OCI-LY7 (cell line): Measurements from ENCODE around the gene AS3MT. TPM values are rescaled to one million over a fixed set of nuclear protein-coding genes. Genes with fewer than 3 reads are reported as not detected.

ENCODE experiments used
- BruUV-seq: library from RNA; stranded (reverse); fragments of 400-500 nt; replicated peaks from 2 replicates; lab custom pipeline; 2021; lab: Mats Ljungman, UMichigan
- CTCF ChIA-PET: fragments of 300-600 bp; sonication (Branson Sonifier 250); formaldehyde crosslinking; loops from one replicate; lab custom pipeline; 2022; ENCODE audit warnings: antibody characterized with exemption; ENCODE audit not compliant: unreplicated experiment; lab: Charles Lee
- POLR2A ChIA-PET: fragments of 300-600 bp; sonication (Branson Sonifier 250); formaldehyde crosslinking; loops from one replicate; lab custom pipeline; 2022; ENCODE audit warnings: antibody characterized with exemption; lab: Charles Lee
- DNase-seq: peaks from one replicate; pipeline ENCODE4 v3.0.0-alpha.2; 2015; ENCODE audit warnings: low spot score
- H2AFZ ChIP-seq: fragments of 200-600 bp; sonication (generic), shearing (Covaris generic); 2 replicates; pipeline ENCODE4 v1.6.1; 2014; ENCODE audit warnings: mild to moderate bottlenecking, antibody characterized with exemption, low read length, moderate library complexity
- H3K27ac ChIP-seq: fragments of 200-600 bp; sonication (generic); 2 replicates; pipeline ENCODE4 v1.5.1; 2014; ENCODE audit warnings: mixed run types, low read depth, mild to moderate bottlenecking, moderate library complexity, low read length, inconsistent platforms; ENCODE audit not compliant: poor library complexity, severe bottlenecking
- H3K36me3 ChIP-seq: fragments of 200-600 bp; sonication (generic); 2 replicates; pipeline ENCODE4 v1.6.1; 2014; ENCODE audit warnings: mild to moderate bottlenecking, antibody characterized with exemption, low read length, moderate library complexity, mixed read lengths; ENCODE audit not compliant: insufficient read depth
- H3K4me1 ChIP-seq: fragments of 200-600 bp; sonication (generic); 2 replicates; pipeline ENCODE4 v1.5.1; 2014; ENCODE audit warnings: mild to moderate bottlenecking, low read length; ENCODE audit not compliant: insufficient read depth, poor library complexity, severe bottlenecking
- H3K4me2 ChIP-seq: fragments of 200-600 bp; sonication (generic); 2 replicates; pipeline ENCODE4 v1.6.1; 2014; ENCODE audit warnings: mild to moderate bottlenecking, low read length
- H3K4me3 ChIP-seq: fragments of 200-600 bp; sonication (generic); 2 replicates; pipeline ENCODE4 v1.5.1; 2014; ENCODE audit warnings: mild to moderate bottlenecking, low read depth, low read length; ENCODE audit not compliant: poor library complexity, severe bottlenecking
- H3K79me2 ChIP-seq: fragments of 200-600 bp; sonication (generic); 2 replicates; pipeline ENCODE4 v1.6.1; 2016; ENCODE audit warnings: low read depth, mild to moderate bottlenecking, low read length, moderate library complexity, mixed read lengths; ENCODE audit not compliant: insufficient read depth
- H3K9me2 ChIP-seq: fragments of 200-600 bp; sonication (generic); 2 replicates; pipeline ENCODE4 v1.6.1; 2016; ENCODE audit warnings: mild to moderate bottlenecking, low read length, mixed read lengths; ENCODE audit not compliant: insufficient read depth
- H3K9me3 ChIP-seq: fragments of 200-600 bp; sonication (generic); 2 replicates; pipeline ENCODE4 v1.6.1; 2014; ENCODE audit warnings: mild to moderate bottlenecking, mixed run types, low read length, mixed read lengths
- H4K20me1 ChIP-seq: fragments of 200-600 bp; sonication (generic); 2 replicates; pipeline ENCODE4 v1.6.1; 2014; ENCODE audit warnings: mild to moderate bottlenecking, antibody characterized with exemption, low read length, moderate library complexity, mixed read lengths; ENCODE audit not compliant: insufficient read depth
- EZH2phosphoT487 ChIP-seq: fragments of 200-600 bp; sonication (generic); IDR thresholded peaks from 2 replicates; pipeline ENCODE4 v1.6.1; 2018; ENCODE audit warnings: low read depth, borderline replicate concordance, mild to moderate bottlenecking, mixed run types, antibody characterized with exemption, low read length, moderate library complexity, mixed read lengths
- intact Hi-C: fragments of 100-400 bp; cut with micrococcal nuclease; formaldehyde crosslinking; loops from one replicate; pipeline ENCODE4 v1.10.0; 2022; ENCODE audit not compliant: unreplicated experiment
- total RNA-seq, 2 experiments: library from RNA; depleted of rRNA in 1 of 2; stranded (reverse); fragments of >200 nt in 1 of 2; shearing (Covaris generic) in 1 of 2; gene quantifications; 2 replicates each; pipeline ENCODE4 v1.2.3, GENCODE V29; 2014 to 2022
- TF ChIP-seq, protein P1 (sequence below): fragments of 200-600 bp; sonication (generic); conservative IDR thresholded peaks from 2 replicates; pipeline ENCODE4 v1.5.1; 2014; ENCODE audit warnings: mild to moderate bottlenecking, antibody characterized with exemption, low read length, moderate library complexity, mixed read lengths

AS3MT gene
- total RNA-seq, 2 experiments from 2014 or later, result not detected

DNA sequence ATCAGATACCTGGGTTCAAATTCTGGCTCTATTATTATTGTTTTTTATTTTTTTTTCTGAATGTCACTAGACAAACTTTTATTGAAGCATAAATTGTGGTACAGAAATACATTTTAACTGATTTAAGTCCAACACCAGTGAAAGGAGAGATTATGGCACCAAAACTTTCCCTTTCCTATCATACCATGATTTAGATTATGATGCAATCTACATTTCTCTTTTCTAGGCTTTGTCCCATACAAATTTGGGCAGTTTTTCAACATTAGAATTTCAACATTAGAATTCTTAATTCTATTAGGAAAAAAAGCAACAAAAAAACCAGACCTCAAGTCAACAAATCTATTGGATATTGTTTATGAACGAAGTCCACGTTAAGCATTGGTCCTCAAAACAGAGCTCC, 11.0 kb downstream of the AS3MT start:
- Histone ChIP-seq H3K9me3 (no peaks in the 10 kb centered on the region), H3K36me3 (no peaks in the 10 kb centered on the region), H4K20me1 (no peaks in the 10 kb centered on the region), H3K9me2 (no peaks in the 10 kb centered on the region), H2AFZ (no peak overlapping the region), H3K4me2 (no peak overlapping the region), H3K4me3 (no peak overlapping the region), H3K4me1 (no peaks in the 10 kb centered on the region), H3K79me2 (no peaks in the 10 kb centered on the region), H3K27ac (no peak overlapping the region)
- ChIA-PET POLR2A (no interaction called here), CTCF (no interaction called here)
- intact Hi-C loops, result no loop called here
- BruUV-seq, result no TSS peak
- no peak for DNase-seq
- TF ChIP-seq, protein P1, sequence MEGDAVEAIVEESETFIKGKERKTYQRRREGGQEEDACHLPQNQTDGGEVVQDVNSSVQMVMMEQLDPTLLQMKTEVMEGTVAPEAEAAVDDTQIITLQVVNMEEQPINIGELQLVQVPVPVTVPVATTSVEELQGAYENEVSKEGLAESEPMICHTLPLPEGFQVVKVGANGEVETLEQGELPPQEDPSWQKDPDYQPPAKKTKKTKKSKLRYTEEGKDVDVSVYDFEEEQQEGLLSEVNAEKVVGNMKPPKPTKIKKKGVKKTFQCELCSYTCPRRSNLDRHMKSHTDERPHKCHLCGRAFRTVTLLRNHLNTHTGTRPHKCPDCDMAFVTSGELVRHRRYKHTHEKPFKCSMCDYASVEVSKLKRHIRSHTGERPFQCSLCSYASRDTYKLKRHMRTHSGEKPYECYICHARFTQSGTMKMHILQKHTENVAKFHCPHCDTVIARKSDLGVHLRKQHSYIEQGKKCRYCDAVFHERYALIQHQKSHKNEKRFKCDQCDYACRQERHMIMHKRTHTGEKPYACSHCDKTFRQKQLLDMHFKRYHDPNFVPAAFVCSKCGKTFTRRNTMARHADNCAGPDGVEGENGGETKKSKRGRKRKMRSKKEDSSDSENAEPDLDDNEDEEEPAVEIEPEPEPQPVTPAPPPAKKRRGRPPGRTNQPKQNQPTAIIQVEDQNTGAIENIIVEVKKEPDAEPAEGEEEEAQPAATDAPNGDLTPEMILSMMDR, result no peak
- no peak for TF ChIP-seq EZH2phosphoT487

DNA sequence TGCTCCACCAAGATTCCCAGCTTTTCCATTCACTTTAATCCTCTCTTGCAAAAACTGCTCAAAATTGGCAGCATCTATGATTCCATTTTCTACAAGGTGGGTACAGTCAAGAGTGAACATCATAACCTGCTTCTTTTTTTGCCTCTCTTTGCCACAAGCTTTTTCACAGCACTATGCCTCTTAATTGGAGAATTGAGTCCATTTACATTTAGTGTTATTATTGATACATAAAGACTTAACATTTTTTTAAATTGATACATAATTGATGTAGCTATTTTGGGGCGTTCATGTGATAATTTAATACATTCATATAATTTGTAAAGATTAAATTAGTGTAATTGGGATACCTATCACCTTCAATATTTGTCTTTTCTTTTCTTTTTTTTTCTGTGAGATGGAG, 18.8 kb downstream of the AS3MT start:
- POLR2A ChIA-PET, result interaction anchor here (0.6 to 0.7 kb wide), 2 partner anchors 21 to 99 kb away, joined by 3 read pairs; no protein-coding TSS in a partner anchor
- intact Hi-C loops, result no loop called here
- CTCF ChIA-PET, result no interaction called here

More for the DNA sequence above, 18.8 kb downstream of the AS3MT start:
- Histone ChIP-seq H3K79me2 (no peaks in the 10 kb centered on the region), H3K9me2 (no peaks in the 10 kb centered on the region), H3K9me3 (no peaks in the 10 kb centered on the region), H3K4me3 (no peak overlapping the region), H4K20me1 (no peaks in the 10 kb centered on the region), H3K27ac (no peak overlapping the region), H3K4me2 (no peak overlapping the region), H2AFZ (no peak overlapping the region), H3K4me1 (no peaks in the 10 kb centered on the region), H3K36me3 (no peaks in the 10 kb centered on the region)
- no peak for DNase-seq
- BruUV-seq, result no TSS peak
- no peak for TF ChIP-seq EZH2phosphoT487
- TF ChIP-seq, protein P1, result no peak
